ENCODE results near the gene CTSH.
"Not testable (repeated sequence)": the region's sequence is repeated elsewhere in the genome, so short reads cannot be mapped to it uniquely, and the experiment has no call there.

CTSH gene

DNA sequence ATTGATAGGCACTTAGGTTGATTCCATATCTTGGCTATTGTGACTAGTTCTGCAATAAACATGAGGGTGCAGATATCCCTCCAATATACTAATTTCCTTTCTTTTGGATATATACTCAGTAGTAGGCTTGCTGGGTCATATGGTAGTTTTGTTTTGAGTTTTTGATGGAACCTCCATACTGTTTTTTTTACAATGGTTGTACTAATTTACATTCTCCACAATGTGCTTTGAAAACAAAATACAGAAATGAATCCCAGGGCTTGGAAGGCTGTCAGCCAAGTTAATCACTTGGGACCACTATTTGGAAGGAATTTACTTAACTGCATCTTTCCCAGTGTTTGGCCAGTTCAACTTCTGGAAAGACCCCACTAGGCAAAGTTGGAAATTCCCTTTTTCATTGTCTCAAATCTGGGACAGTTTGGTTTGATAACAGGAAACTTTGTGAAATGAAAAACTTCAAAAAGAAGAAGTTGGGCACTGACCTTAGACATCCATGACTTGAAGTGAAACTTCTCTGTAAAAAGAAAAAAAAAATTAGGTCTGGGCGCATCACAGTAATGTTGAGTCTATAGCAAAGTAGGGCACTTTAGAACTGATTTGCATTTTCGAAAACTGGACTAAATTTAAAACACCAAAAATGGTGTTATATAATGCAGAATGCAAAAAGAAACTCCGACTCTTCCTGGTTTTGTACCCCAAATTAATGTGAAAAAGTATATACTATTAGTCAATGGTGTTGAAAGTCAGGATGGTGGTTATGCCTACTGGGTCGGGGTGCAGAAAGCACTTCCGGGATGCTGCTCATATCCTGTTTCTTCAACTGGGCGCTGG lies 6.0 kb downstream of the CTSH start:
- DNase-seq (ENCODE audit: low spot score) = no peak

DNA sequence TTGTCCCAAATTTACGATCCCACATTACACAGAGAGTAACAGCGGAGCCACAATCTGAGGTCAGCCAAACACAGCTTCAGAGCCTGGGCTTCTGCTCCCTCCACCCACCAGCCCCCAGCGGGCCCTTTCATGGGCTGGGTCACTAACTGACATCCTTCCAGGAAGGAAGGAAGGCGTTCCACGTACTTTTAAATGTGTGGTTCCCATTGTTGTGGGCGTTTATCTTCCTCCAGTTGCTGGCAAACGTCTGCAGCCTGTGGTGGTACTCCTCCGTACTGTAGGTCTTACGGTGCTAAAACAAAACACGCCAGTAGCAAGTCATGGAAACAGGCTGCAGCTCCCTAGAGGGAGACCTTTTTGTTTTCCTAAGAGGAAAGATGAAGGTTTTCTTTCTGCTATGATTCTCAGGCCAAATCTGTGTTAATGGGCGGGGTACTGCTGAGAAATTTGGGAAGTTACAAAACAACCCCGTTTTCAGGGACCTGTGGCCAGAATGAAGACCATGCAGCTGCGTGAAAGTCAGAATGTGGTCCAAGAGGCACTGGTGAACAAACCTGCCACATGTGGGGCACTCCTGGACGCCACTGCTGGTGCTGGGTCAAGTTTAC lies 7.6 kb downstream of the CTSH start:
- no peak for DNase-seq (ENCODE audit: low spot score)

GRCh38 chr15:78934655-78935023 lies 10.2 kb downstream of the CTSH start:
- DNase-seq (ENCODE audit: low spot score) = no peak

DNA sequence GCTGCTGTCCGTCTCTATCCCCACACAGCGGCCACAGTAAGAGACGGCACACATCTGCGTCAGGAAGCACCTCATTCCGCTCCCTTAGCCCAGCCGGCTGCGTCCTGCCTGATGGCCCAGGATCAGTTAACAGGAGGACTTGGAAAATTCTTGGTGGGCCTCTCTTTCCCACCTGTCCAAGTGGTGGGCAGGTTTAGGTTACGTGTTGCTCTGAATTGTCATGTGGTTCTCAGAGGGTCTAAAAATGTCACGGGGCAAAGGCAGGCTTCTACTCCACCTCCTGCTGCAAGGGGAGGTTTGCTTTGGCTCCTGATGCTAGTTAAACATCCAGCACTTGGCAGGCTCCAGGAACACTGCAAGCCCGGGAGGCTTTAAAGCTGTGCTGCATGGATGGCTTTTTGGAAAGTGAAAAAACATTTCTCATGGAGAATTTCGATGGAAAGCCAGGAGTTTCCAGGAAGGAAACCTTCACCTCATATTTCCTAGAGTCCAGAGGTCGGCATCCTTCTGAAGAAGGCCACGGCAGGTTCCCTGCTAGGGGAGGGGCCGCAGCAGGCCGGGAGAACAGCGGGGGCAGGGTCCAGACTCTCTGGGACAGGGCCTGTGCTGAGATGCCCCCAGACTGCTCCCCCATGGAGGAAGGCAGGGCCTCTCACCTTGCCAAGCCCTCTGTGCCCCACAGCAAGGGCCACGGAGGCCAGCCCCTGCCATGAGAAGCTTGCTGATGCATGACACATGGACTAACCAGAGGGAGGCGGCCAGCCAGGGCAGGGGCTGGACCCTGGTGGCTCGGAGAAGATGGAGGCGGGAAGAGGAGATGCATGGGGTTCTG lies 10.8 kb downstream of the CTSH start:
- DNase-seq (ENCODE audit: low spot score) = no peak

- no peak for DNase-seq (ENCODE audit: low spot score)
Observed at GRCh38 chr15:78933187-78933822, 11.5 kb downstream of the CTSH start.

- DNase-seq (ENCODE audit: low spot score) = no peak
Observed at GRCh38 chr15:78932258-78932808, 12.5 kb downstream of the CTSH start.

- DNase-seq (ENCODE audit: low spot score) = no peak
Observed at GRCh38 chr15:78931439-78932257, 13.2 kb downstream of the CTSH start.

- DNase-seq (ENCODE audit: low spot score) = peak; percentile 88
Observed at GRCh38 chr15:78930577-78931388, 14.1 kb downstream of the CTSH start.

DNA sequence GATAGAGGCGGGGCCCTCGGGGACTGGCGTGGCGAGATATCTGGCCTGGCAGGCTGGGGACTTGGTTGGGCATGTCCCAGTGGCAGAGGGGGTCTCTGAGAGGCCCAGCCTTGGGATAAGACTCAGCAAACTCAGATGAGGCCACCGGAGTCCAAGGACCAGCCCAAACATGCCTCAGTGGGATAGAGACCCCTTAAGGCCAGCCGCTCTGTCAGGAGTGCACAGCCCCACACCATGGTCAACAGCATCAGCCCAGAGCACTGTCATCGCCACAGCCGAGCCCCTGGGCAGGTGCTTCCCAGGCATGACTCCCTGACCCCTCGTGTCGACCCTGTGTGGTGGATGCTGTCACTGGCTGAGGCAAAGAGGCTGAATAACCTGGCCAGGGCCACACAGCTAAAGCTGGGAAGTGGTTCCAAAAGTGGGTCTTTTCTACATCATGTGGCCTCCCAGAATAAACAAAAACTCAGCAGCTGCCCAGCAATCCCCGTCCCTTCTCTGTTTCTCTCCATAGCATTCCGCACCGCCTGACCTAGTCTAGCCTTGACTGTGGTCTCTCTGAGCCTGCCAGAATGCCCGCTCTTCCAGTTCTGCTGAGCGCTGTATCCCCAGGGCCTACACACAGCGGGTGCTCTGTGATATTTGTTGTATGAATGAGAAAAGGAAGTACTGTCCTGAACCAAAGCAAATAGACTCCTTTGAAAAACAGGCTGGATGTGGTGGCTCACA lies 15.1 kb downstream of the CTSH start:
- DNase-seq (ENCODE audit: low spot score) = no peak

- no peak for DNase-seq (ENCODE audit: low spot score)
Observed at GRCh38 chr15:78928616-78929093, 16.2 kb downstream of the CTSH start.

GRCh38 chr15:78928176-78928575 lies 16.7 kb downstream of the CTSH start:
- not testable (repeated sequence) for DNase-seq (ENCODE audit: low spot score)

- DNase-seq (ENCODE audit: low spot score) = no peak
Observed at GRCh38 chr15:78927077-78927790, 17.6 kb downstream of the CTSH start.

- no peak for DNase-seq (ENCODE audit: low spot score)
Observed at GRCh38 chr15:78925956-78926743, 18.7 kb downstream of the CTSH start.

DNA sequence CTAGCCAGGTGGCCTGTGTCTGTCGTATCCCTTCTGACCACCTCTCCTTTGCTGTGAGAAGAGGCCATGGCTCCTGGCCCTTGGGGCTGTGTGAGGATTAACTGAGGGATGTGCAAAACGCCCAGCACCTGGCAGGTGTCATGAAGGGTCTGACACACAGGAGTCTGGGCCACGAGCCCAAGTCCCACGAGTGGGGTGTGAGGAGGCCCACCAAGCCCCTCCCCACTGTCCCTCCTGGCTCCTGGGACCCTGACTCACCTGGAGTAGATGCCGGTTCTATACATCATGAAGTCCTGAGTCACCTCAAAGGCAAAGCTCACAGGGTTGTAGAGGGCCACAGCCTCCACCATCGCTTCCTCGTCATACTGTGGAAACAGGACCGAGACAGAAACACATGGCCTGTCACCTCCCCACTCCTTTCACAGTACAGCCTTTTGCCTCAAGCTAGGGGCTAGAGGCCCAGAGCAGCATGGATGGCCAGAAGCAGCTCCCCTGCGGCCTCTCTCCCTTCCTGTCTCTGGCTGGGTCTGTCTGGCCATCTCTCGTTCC lies 19.7 kb downstream of the CTSH start:
- DNase-seq (ENCODE audit: low spot score) = no peak

DNA sequence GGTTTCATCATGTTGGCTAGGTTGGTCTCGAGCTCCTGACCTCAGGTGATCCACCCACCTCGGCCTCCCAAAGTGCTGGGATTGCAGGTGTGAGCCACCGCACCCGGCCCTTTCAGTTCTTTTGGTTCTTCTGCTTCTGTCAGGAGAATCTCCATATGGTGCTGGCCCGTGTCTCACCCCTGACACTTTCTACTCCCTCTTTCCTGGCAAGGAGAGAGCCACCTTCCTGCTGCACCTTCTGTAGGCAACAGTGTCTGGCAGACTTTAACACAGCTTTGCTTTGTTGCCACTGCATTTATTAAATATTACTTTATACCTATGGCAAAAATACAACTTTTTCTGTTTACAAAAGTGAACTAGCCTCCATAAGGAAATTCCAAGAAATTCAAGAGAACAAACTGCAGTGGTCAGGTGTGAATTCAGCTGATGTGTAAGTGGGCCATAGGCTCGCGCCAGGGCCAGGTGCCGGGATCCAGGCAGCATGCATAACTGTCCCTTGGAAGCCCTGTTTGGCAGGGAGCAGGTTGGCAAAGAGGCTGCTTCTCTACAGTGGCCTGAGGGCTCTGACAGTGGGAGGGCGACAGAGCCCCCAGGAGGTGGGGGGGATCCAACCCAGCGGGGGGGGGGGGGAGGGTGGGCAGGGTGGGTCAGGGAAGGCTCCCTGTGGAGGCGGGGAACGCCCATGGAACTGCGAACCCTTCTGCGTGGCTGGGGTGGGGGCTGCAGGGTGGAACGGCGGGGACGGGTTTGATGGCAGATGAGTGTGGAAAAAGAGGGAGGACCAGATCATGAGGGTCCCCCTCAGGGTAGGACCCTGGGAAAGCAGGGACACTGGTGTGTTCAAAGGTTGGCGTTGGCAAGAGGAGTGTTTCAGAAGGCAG lies 21.1 kb downstream of the CTSH start:
- DNase-seq (ENCODE audit: low spot score) = no peak

DNA sequence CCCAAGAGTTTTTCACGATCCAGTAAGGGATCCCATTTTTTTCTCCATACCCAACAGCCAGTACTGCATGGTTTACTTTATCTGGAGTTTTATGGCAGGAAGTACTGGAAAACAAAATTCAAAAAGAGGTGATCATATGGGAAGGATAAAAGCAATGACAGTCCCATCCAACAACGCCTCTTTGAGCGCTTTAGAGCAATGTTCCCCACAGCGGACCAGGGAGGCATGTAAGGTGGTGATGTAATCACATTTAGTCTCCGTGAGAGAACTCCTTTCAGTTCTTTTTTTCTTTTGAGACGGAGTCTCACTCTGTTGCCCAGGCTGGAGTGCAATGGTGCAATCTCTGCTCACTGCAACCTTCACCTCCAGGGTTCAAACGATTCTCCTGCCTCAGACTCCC lies 21.8 kb downstream of the CTSH start:
- DNase-seq (ENCODE audit: low spot score) = no peak

GRCh38 chr15:78922527-78922926 lies 22.3 kb downstream of the CTSH start:
- no peak for DNase-seq (ENCODE audit: low spot score)
